NCI-H146 treated with DMSO at 0.1 percent for 48 hours (cell line): ENCODE results near the gene IER5.
"Not testable (repeated sequence)": the region's sequence is repeated elsewhere in the genome, so short reads cannot be mapped to it uniquely, and the experiment has no call there.

Experiments used
- DNase-seq: peaks from one replicate; lab custom pipeline; 2025; ENCODE audit not compliant: unreplicated experiment; lab: John Stamatoyannopoulos, UW

Gene IER5

GRCh38 chr1:181088079-181089016, at the start of gene IER5:
IER5 (plus strand) TSS chr1:181088700; CDS start chr1:181088903, 203 bp downstream.
- peak; percentile 93 for DNase-seq

GRCh38 chr1:181040284-181040865, 48.1 kb upstream of the IER5 start:
- no peak for DNase-seq

GRCh38 chr1:181043025-181043888, 45.2 kb upstream of the IER5 start:
- DNase-seq: no peak

- no peak for DNase-seq
These were observed 44.0 kb upstream of the IER5 start for GRCh38 chr1:181044449-181044966.

GRCh38 chr1:181045946-181046345, 42.6 kb upstream of the IER5 start:
- not testable (repeated sequence) for DNase-seq

GRCh38 chr1:181049378-181049777, 39.1 kb upstream of the IER5 start:
- DNase-seq: no peak

GRCh38 chr1:181050922-181051321, 37.6 kb upstream of the IER5 start:
- DNase-seq: no peak

- no peak for DNase-seq
These were observed 31.9 kb upstream of the IER5 start for GRCh38 chr1:181056560-181056959.

GRCh38 chr1:181057079-181057478, 31.4 kb upstream of the IER5 start:
- peak; percentile 29 for DNase-seq

- no peak for DNase-seq
These were observed 29.1 kb upstream of the IER5 start for GRCh38 chr1:181059435-181059834.

GRCh38 chr1:181060066-181060465, 28.4 kb upstream of the IER5 start:
- no peak for DNase-seq

- DNase-seq: not testable (repeated sequence)
These were observed 27.6 kb upstream of the IER5 start for GRCh38 chr1:181060947-181061346.

- no peak for DNase-seq
These were observed 27.0 kb upstream of the IER5 start for GRCh38 chr1:181061487-181061886.

- no peak for DNase-seq
These were observed 26.3 kb upstream of the IER5 start for GRCh38 chr1:181061891-181062835.

GRCh38 chr1:181062836-181063428, 25.6 kb upstream of the IER5 start:
- no peak for DNase-seq

GRCh38 chr1:181064011-181064623, 24.4 kb upstream of the IER5 start:
- DNase-seq: no peak

- DNase-seq: no peak
These were observed 23.8 kb upstream of the IER5 start for GRCh38 chr1:181064702-181065101.

GRCh38 chr1:181073638-181074037, 14.9 kb upstream of the IER5 start:
- no peak for DNase-seq

GRCh38 chr1:181075766-181076350, 12.6 kb upstream of the IER5 start:
- no peak for DNase-seq
